KMS-11 (cell line): ENCODE measurements around the gene AFTPH.

Experiments used
- H2AFZ ChIP-seq: fragments of 200-600 bp; sonication (generic); 2 replicates; pipeline ENCODE4 v1.6.1; 2016; ENCODE audit warnings: antibody characterized with exemption, mixed run types, low read depth
- H3K27ac ChIP-seq: fragments of 200-600 bp; sonication (generic); 2 replicates; pipeline ENCODE4 v1.6.1; 2016; ENCODE audit warnings: mild to moderate bottlenecking, mixed run types
- H3K27me3 ChIP-seq: fragments of 200-600 bp; sonication (generic); 2 replicates; pipeline ENCODE4 v1.6.1; 2017; ENCODE audit warnings: mild to moderate bottlenecking, low read depth, mixed run types, moderate library complexity; ENCODE audit not compliant: insufficient read depth
- H3K36me3 ChIP-seq: fragments of 200-600 bp; sonication (generic); 2 replicates; pipeline ENCODE4 v1.6.1; 2017; ENCODE audit warnings: mild to moderate bottlenecking, mixed run types; ENCODE audit not compliant: insufficient read depth
- H3K4me1 ChIP-seq: fragments of 200-600 bp; sonication (generic); 2 replicates; pipeline ENCODE4 v1.6.1; 2016; ENCODE audit warnings: mild to moderate bottlenecking, low read depth, mixed run types; ENCODE audit not compliant: poor library complexity, severe bottlenecking
- H3K4me2 ChIP-seq: fragments of 200-600 bp; sonication (generic); 2 replicates; pipeline ENCODE4 v1.7.0; 2016; ENCODE audit warnings: mild to moderate bottlenecking, mixed run types
- H3K4me3 ChIP-seq: fragments of 200-600 bp; sonication (generic); IDR thresholded peaks from 2 replicates; pipeline ENCODE4 v1.6.1; 2017; ENCODE audit warnings: low read depth, low read length, mixed read lengths; ENCODE audit not compliant: insufficient read depth
- H3K79me2 ChIP-seq: fragments of 200-600 bp; sonication (generic); 2 replicates; pipeline ENCODE4 v1.6.1; 2016; ENCODE audit warnings: low read depth, mixed run types; ENCODE audit not compliant: insufficient read depth
- H3K9ac ChIP-seq: fragments of 200-600 bp; sonication (generic); 2 replicates; pipeline ENCODE4 v1.6.1; 2016; ENCODE audit warnings: mild to moderate bottlenecking, mixed run types
- H4K20me1 ChIP-seq: fragments of 200-600 bp; sonication (generic); 2 replicates; pipeline ENCODE4 v1.6.1; 2016; ENCODE audit warnings: mild to moderate bottlenecking, mixed run types; ENCODE audit not compliant: insufficient read depth
- TF ChIP-seq, protein P1 (sequence below): fragments of 200-600 bp; sonication (generic); conservative IDR thresholded peaks from 2 replicates; pipeline ENCODE4 v1.6.1; 2017; ENCODE audit warnings: low read depth, mild to moderate bottlenecking, antibody characterized with exemption, low read length, moderate library complexity, mixed read lengths

Gene AFTPH

DNA sequence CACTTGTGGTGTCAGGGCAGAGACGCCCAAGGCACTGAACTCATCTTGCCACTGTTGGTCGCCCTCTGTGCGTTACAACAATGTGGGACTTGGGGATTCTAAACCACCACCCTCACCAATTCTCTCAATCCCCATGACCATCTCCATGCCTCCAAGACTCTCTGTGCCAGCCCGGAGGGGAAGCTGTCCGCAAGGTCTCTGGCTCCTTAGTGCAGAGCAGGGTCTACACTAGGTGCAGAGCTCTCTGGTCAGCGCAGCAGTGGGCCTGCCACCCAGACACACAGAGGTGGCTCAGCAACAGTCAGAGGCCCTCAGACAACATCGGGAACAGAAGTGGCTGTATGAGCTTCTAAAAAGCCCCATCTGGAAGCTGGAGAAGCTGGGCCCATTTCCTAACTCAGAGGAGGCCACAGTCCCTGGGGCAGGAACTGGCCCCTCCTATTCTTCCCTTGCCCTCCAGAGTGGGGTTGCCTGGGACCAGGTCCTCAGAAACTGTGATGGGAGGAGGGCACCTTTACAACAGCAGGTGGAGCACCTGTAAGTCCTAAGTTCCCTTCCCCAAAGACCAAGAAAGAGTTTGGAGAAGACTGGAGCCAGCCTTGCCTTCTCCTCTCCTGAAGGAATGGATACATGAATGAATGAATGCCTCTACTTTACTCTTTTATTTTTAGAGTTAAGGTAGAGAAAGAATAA is 91.9 kb downstream of the AFTPH start:
- Histone ChIP-seq H3K4me2 (peak overlapping the region; percentile 55; the same call in 1 of the 2 replicates), H2AFZ (no peak overlapping the region), H4K20me1 (no peaks in the 10 kb centered on the region), H3K79me2 (no peaks in the 10 kb centered on the region), H3K36me3 (no peaks in the 10 kb centered on the region), H3K4me1 (peaks cover 42% of the 10 kb centered on the region), H3K27ac (no peak overlapping the region), H3K27me3 (no peaks in the 10 kb centered on the region), H3K4me3 (no peak overlapping the region), H3K9ac (no peak overlapping the region)
- TF ChIP-seq, protein P1, sequence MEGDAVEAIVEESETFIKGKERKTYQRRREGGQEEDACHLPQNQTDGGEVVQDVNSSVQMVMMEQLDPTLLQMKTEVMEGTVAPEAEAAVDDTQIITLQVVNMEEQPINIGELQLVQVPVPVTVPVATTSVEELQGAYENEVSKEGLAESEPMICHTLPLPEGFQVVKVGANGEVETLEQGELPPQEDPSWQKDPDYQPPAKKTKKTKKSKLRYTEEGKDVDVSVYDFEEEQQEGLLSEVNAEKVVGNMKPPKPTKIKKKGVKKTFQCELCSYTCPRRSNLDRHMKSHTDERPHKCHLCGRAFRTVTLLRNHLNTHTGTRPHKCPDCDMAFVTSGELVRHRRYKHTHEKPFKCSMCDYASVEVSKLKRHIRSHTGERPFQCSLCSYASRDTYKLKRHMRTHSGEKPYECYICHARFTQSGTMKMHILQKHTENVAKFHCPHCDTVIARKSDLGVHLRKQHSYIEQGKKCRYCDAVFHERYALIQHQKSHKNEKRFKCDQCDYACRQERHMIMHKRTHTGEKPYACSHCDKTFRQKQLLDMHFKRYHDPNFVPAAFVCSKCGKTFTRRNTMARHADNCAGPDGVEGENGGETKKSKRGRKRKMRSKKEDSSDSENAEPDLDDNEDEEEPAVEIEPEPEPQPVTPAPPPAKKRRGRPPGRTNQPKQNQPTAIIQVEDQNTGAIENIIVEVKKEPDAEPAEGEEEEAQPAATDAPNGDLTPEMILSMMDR: no peak

DNA sequence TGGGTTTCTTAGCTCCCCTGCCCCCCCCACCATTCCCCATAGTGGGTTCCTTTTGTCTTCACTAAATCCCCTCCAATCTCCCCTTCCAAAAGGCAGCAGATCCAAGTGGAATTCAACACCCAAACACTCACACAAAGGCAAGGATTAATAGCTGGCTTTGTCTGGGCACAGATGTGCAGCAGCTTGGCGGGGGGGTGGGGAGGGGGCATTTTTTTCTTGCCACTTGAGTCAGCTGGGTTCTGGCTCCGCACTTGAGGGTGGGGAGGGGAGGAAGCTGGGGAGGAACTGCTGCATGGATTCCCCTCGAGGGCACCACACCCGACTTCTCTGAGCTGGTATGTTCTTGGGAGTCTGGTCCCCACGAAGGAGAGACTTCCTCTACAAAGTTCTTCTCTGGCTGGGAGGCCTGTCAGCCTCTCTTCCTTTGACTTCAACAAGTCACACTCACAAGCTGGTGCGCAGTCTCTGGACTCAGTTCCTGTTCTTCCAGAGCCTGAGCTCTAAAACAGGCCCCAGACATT is 93.6 kb downstream of the AFTPH start:
- Histone ChIP-seq H3K4me3 (no peak overlapping the region), H4K20me1 (no peaks in the 10 kb centered on the region), H3K4me1 (peaks cover 42% of the 10 kb centered on the region), H2AFZ (0 out of 2 replicates have a peak overlapping the region, but pooled peaks have one; percentile 35), H3K9ac (no peak overlapping the region), H3K79me2 (no peaks in the 10 kb centered on the region), H3K4me2 (peak overlapping the region; percentile 55; the same call in 1 of the 2 replicates), H3K27ac (no peak overlapping the region), H3K36me3 (no peaks in the 10 kb centered on the region), H3K27me3 (no peaks in the 10 kb centered on the region)
- TF ChIP-seq, protein P1: no peak

DNA sequence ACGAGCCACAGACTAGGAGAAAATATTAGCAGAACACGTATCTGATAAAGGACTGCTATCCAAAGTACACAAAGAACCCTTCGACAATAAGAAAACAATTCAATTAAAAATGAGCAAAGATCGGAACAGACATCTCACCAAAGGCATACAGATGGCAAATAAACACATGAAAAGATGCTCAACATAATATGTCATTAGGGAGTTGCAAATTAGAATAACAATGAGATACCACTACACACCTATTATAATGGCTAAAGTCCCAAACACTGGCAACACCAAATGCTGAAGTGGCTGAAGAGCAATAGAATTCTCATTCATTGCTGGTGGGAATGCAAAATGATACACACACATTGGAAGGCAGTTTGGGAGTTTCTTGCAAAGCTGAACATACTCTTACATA is 96.5 kb downstream of the AFTPH start:
- Histone ChIP-seq H3K27ac (no peak overlapping the region), H2AFZ (no peak overlapping the region), H3K4me2 (no peak overlapping the region), H3K4me1 (peaks cover 24% of the 10 kb centered on the region), H3K9ac (no peak overlapping the region), H4K20me1 (no peaks in the 10 kb centered on the region), H3K79me2 (no peaks in the 10 kb centered on the region), H3K4me3 (no peak overlapping the region), H3K27me3 (no peaks in the 10 kb centered on the region), H3K36me3 (no peaks in the 10 kb centered on the region)
- TF ChIP-seq, protein P1: no peak

DNA sequence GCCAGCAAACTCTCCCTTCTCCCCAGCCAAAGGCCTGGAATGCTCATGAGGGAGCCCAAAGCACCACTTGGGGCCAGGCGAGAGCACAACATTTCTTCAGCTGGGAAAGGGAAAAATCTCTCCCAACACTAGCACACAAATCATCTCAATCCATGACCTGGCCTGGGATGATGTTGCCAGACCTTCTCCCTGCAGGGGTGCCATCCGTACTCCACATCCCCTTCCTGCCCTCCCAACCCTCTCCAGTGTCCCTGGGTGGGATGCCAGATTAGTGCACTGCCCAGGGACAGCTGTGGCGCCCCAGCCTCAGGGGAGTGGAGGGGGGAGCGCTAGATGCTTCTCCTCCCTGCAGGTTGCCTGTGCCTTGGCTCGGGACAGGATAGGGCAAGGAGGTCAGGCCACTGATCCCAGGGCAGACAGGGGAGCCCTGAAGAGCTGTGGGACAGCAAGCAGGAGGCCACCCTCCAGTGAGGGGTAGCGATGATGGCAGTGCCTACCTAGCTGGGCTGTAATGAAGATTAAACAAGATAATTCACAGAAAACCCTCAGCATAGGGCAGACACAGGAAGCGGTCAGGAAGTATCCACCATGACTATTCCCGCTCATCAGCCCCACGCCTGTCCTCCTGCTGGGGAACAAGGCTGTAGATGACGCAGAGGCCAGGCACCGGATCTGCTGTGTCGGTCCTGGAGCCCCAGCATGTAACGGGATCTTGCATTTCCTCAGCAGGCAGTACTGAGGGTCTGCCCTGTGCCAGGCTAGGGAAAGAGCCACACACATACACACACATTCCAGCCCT is 98.5 kb downstream of the AFTPH start:
- H3K4me1 ChIP-seq: peaks cover 4% of the 10 kb centered on the region
- no peaks in the 10 kb centered on the region for H4K20me1 ChIP-seq
- no peaks in the 10 kb centered on the region for H3K27me3 ChIP-seq
- no peak overlapping the region for H3K27ac ChIP-seq
- no peak overlapping the region for H3K4me2 ChIP-seq
- no peaks in the 10 kb centered on the region for H3K79me2 ChIP-seq
- TF ChIP-seq, protein P1: no peak
- no peak overlapping the region for H3K9ac ChIP-seq
- no peak overlapping the region for H3K4me3 ChIP-seq
- no peak overlapping the region for H2AFZ ChIP-seq
- no peaks in the 10 kb centered on the region for H3K36me3 ChIP-seq
